B cell (primary cell): ENCODE measurements around the gene CASKIN2. TPM values are rescaled to one million over a fixed set of nuclear protein-coding genes. Genes with fewer than 3 reads are reported as not detected.

Experiments
- ATAC-seq: fragments of 200-7000 bp; cut with Tn5 transposase; one replicate; pipeline ENCODE4 v1.10.0; 2021; ENCODE audit warnings: low read depth, mild to moderate bottlenecking, moderate number of reproducible peaks, moderate library complexity
- CTCF ChIA-PET: fragments of 350-600 bp; sonication (Branson Sonifier 250); formaldehyde crosslinking; loops from one replicate; lab custom pipeline; 2021; ENCODE audit warnings: antibody characterized with exemption, inconsistent platforms; lab: Charles Lee
- POLR2A ChIA-PET: fragments of 350-600 bp; sonication (Branson Sonifier 250); formaldehyde crosslinking; loops from one replicate; lab custom pipeline; 2021; ENCODE audit warnings: antibody characterized with exemption; lab: Charles Lee
- DNase-seq: peaks from one replicate; pipeline ENCODE4 v3.0.0; 2013
- H2AFZ ChIP-seq: 2 replicates; pipeline ENCODE4 v1.6.1; 2012; ENCODE audit warnings: mild to moderate bottlenecking, low read depth, low read length; ENCODE audit not compliant: insufficient read depth, poor library complexity, severe bottlenecking
- H3K27ac ChIP-seq, 2 donors: 1 replicate in 1 of 2; 2 replicates in 1 of 2; pipeline ENCODE4 v1.5.1; 2012 to 2013; ENCODE audit warnings: low read length in 2 of 2, mild to moderate bottlenecking in 2 of 2, moderate library complexity in 1 of 2
- H3K27me3 ChIP-seq, 4 experiments: fragments of 200-600 bp in 1 of 4; sonication (generic) in 1 of 4; replicated peaks in 1 of 4; 1 replicate in 2 of 4; 2 replicates in 2 of 4; pipeline versions ENCODE4 v1.6.1 to v1.7.0; 2013 to 2016; ENCODE audit warnings: low read length in 3 of 4, mild to moderate bottlenecking in 2 of 4, mixed read lengths in 1 of 4, moderate library complexity in 1 of 4; ENCODE audit not compliant: insufficient read depth in 4 of 4, control insufficient read depth in 3 of 4; ENCODE audit errors: control extremely low read depth in 1 of 4
- H3K36me3 ChIP-seq, 2 experiments: replicated peaks in 1 of 2; 1 replicate in 1 of 2; 2 replicates in 1 of 2; pipeline versions ENCODE4 v1.6.1 to v1.7.1; 2013; ENCODE audit warnings: low read length in 1 of 2; ENCODE audit not compliant: insufficient read depth in 2 of 2, control insufficient read depth in 1 of 2; ENCODE audit errors: control extremely low read depth in 1 of 2, extremely low read depth in 1 of 2
- H3K4me1 ChIP-seq, 2 donors: fragments of 200-600 bp in 1 of 2; sonication (generic) in 1 of 2; 1 replicate in 1 of 2; 2 replicates in 1 of 2; pipeline versions ENCODE4 v1.5.1 to v1.6.1; 2013 to 2017; ENCODE audit warnings: low read length in 2 of 2; ENCODE audit not compliant: control insufficient read depth in 2 of 2, insufficient read depth in 2 of 2
- H3K4me2 ChIP-seq: replicated peaks from 2 replicates; pipeline ENCODE3; 2012; ENCODE audit warnings: mild to moderate bottlenecking, low read depth, low read length; ENCODE audit not compliant: poor library complexity, severe bottlenecking
- H3K4me3 ChIP-seq, 5 experiments: fragments of 200-600 bp in 1 of 5; sonication (generic) in 1 of 5; 1 replicate in 3 of 5; 2 replicates in 2 of 5; pipeline versions ENCODE4 v1.5.1 to v1.7.0; 2011 to 2016; ENCODE audit warnings: low read length in 4 of 5, mild to moderate bottlenecking in 4 of 5, low read depth in 2 of 5, control low read depth in 1 of 5, moderate library complexity in 1 of 5; ENCODE audit not compliant: insufficient read depth in 1 of 5; ENCODE audit errors: control extremely low read depth in 1 of 5, extremely low read depth in 1 of 5
- H3K79me2 ChIP-seq: fragments of 200-600 bp; sonication (generic); one replicate; pipeline ENCODE4 v1.6.0; 2016; ENCODE audit warnings: low read length; ENCODE audit not compliant: control insufficient read depth, insufficient read depth
- H3K9ac ChIP-seq: fragments of 200-600 bp; sonication (generic); 2 replicates; pipeline ENCODE4 v1.6.1; 2017; ENCODE audit warnings: mild to moderate bottlenecking, low read length, moderate library complexity
- H3K9me3 ChIP-seq, 3 donors: one replicate each; pipeline versions ENCODE4 v1.6.1 to v1.7.1; 2013; ENCODE audit warnings: low read length in 2 of 3; ENCODE audit not compliant: control insufficient read depth in 2 of 3, insufficient read depth in 1 of 3; ENCODE audit errors: control extremely low read depth in 1 of 3
- H4K20me1 ChIP-seq: 2 replicates; pipeline ENCODE4 v1.6.0; 2012; ENCODE audit warnings: mild to moderate bottlenecking, low read length; ENCODE audit not compliant: insufficient read depth, control insufficient read depth, poor library complexity, severe bottlenecking
- H3K27ac Mint-ChIP-seq: one replicate; pipeline ENCODE4 v1.8.0; 2021; ENCODE audit warnings: mixed read lengths
- H3K27me3 Mint-ChIP-seq: one replicate; pipeline ENCODE4 v1.8.0; 2021; ENCODE audit warnings: mixed read lengths
- H3K4me1 Mint-ChIP-seq: one replicate; pipeline ENCODE4 v1.8.0; 2021; ENCODE audit warnings: mixed read lengths
- H3K4me3 Mint-ChIP-seq: one replicate; pipeline ENCODE4 v1.8.0; 2021; ENCODE audit warnings: mixed read lengths
- H3K9me3 Mint-ChIP-seq: one replicate; pipeline ENCODE4 v1.8.0; 2022; ENCODE audit warnings: mixed read lengths; ENCODE audit not compliant: insufficient read depth
- EZH2 ChIP-seq: IDR thresholded peaks from 2 replicates; pipeline ENCODE4 v1.6.1; 2012; ENCODE audit warnings: borderline replicate concordance, low read depth, mild to moderate bottlenecking, moderate library complexity, low read length; ENCODE audit not compliant: insufficient read depth, poor library complexity, severe bottlenecking
- WGBS: methylation state at CpG from one replicate; pipeline ENCODE4 v1.1.5; 2013; ENCODE audit warnings: missing lambda C conversion rate; ENCODE audit not compliant: insufficient coverage; 5-methylcytosine and 5-hydroxymethylcytosine counted together
- intact Hi-C: fragments of 100-400 bp; cut with micrococcal nuclease; formaldehyde crosslinking; loops from one replicate; pipeline ENCODE4 v1.10.0; 2022
- polyA plus RNA-seq: library from polyadenylated mRNA; depleted of rRNA; stranded (reverse); fragments of >200 nt; gene quantifications from 2 replicates; pipeline ENCODE4 v1.2.3, GENCODE V29; 2012
- total RNA-seq, 2 donors: library from RNA; stranded (reverse); fragments of 120-200 nt in 1 of 2; gene quantifications; 1 replicate in 1 of 2; 2 replicates in 1 of 2; pipeline versions ENCODE4 v1.2.3 to v1.2.4, GENCODE V29; 2013 to 2022
- TF ChIP-seq, protein P1 (sequence below): fragments of 200-600 bp; IDR thresholded peaks from one replicate; pipeline ENCODE4 v1.8.0; 2022; ENCODE audit warnings: antibody characterized with exemption, mild to moderate bottlenecking

The CASKIN2 gene
- total and polyA plus RNA-seq, 2 donors (not counting 1 experiment from before 2014, with no cell fraction given) = 0.37 to 1.00 TPM

- Histone ChIP-seq H4K20me1 (no peaks in the 10 kb centered on the region), H3K36me3 (no peaks in the 10 kb centered on the region), H3K9ac (no peak overlapping the region), H3K9me3 (no peaks in the 10 kb centered on the region), H3K4me2 (no peak overlapping the region), H3K4me1 (no peaks in the 10 kb centered on the region), H3K4me3 (no peak overlapping the region), H3K27ac (no peak overlapping the region), H3K79me2 (no peaks in the 10 kb centered on the region), H3K27me3 (no peaks in the 10 kb centered on the region), H2AFZ (no peak overlapping the region)
- DNase-seq (no peak), ATAC-seq (no peak)
- Mint-ChIP-seq H3K4me3 (no peak overlapping the region), H3K27me3 (no peaks in the 10 kb centered on the region), H3K9me3 (no peaks in the 10 kb centered on the region), H3K27ac (no peak overlapping the region), H3K4me1 (no peaks in the 10 kb centered on the region)
- ChIA-PET CTCF (interaction anchor here (0.6 kb wide), 1 partner anchor 385 kb away, joined by 4 read pairs; no protein-coding TSS in a partner anchor), POLR2A (no interaction called here)
- TF ChIP-seq, protein P1, sequence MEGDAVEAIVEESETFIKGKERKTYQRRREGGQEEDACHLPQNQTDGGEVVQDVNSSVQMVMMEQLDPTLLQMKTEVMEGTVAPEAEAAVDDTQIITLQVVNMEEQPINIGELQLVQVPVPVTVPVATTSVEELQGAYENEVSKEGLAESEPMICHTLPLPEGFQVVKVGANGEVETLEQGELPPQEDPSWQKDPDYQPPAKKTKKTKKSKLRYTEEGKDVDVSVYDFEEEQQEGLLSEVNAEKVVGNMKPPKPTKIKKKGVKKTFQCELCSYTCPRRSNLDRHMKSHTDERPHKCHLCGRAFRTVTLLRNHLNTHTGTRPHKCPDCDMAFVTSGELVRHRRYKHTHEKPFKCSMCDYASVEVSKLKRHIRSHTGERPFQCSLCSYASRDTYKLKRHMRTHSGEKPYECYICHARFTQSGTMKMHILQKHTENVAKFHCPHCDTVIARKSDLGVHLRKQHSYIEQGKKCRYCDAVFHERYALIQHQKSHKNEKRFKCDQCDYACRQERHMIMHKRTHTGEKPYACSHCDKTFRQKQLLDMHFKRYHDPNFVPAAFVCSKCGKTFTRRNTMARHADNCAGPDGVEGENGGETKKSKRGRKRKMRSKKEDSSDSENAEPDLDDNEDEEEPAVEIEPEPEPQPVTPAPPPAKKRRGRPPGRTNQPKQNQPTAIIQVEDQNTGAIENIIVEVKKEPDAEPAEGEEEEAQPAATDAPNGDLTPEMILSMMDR = no peak
- WGBS = 88% methylated on average over 15 of the region's 15 CpGs
- intact Hi-C loops = no loop called here
Observed at GRCh38 chr17:75557075-75557851, 41.9 kb upstream of the CASKIN2 start.

GRCh38 chr17:75555679-75556153, 40.4 kb upstream of the CASKIN2 start:
- ChIA-PET CTCF (no interaction called here), POLR2A (no interaction called here)
- no peak for DNase-seq
- ATAC-seq = no peak
- no peak overlapping the region for H3K9ac ChIP-seq
- no peaks in the 10 kb centered on the region for H3K27me3 Mint-ChIP-seq
- 92% methylated on average over 19 of the region's 21 CpGs for WGBS
- intact Hi-C loops = no loop called here
- H3K4me2 ChIP-seq = no peak overlapping the region
- H3K9me3 Mint-ChIP-seq = no peaks in the 10 kb centered on the region
- H4K20me1 ChIP-seq = no peaks in the 10 kb centered on the region
- H3K27me3 ChIP-seq = no peaks in the 10 kb centered on the region
- H3K4me3 Mint-ChIP-seq = no peak overlapping the region
- no peak for TF ChIP-seq EZH2
- TF ChIP-seq, protein P1 = no peak
- no peaks in the 10 kb centered on the region for H3K4me1 Mint-ChIP-seq
- H3K4me3 ChIP-seq = no peak overlapping the region
- H3K36me3 ChIP-seq = no peaks in the 10 kb centered on the region
- H3K79me2 ChIP-seq = no peaks in the 10 kb centered on the region
- H3K9me3 ChIP-seq = no peaks in the 10 kb centered on the region
- H3K27ac ChIP-seq = no peak overlapping the region
- H3K4me1 ChIP-seq = no peaks in the 10 kb centered on the region
- no peak overlapping the region for H2AFZ ChIP-seq
- H3K27ac Mint-ChIP-seq = no peak overlapping the region
